Duodenal mucosa (tissue), 2 donors: ENCODE measurements around the gene TSPOAP1.

Experiments used
- H3K27ac ChIP-seq: one replicate; pipeline ENCODE4 v1.7.0; 2013; ENCODE audit warnings: low read depth, low read length
- H3K27me3 ChIP-seq, 2 donors: one replicate each; pipeline ENCODE4 v1.7.0; 2013; ENCODE audit warnings: low read length in 2 of 2, control low read depth in 1 of 2; ENCODE audit not compliant: insufficient read depth in 2 of 2, control insufficient read depth in 1 of 2
- H3K36me3 ChIP-seq, 2 donors: one replicate each; pipeline ENCODE4 v1.7.0; 2013; ENCODE audit warnings: low read length in 2 of 2, control low read depth in 1 of 2; ENCODE audit not compliant: insufficient read depth in 2 of 2, control insufficient read depth in 1 of 2
- H3K4me1 ChIP-seq, 2 donors: one replicate each; pipeline ENCODE4 v1.7.0; 2013; ENCODE audit warnings: low read length in 2 of 2, control low read depth in 1 of 2; ENCODE audit not compliant: insufficient read depth in 2 of 2, control insufficient read depth in 1 of 2
- H3K4me3 ChIP-seq, 2 donors: one replicate each; pipeline ENCODE4 v1.7.0; 2013; ENCODE audit warnings: low read length in 2 of 2, low read depth in 1 of 2
- H3K9ac ChIP-seq, 2 donors: one replicate each; pipeline ENCODE4 v1.7.0; 2013; ENCODE audit warnings: low read length in 2 of 2, low read depth in 1 of 2
- H3K9me3 ChIP-seq, 2 donors: one replicate each; pipeline ENCODE4 v1.7.0; 2013; ENCODE audit warnings: low read length in 2 of 2, control low read depth in 1 of 2; ENCODE audit not compliant: control insufficient read depth in 1 of 2

The TSPOAP1 gene

DNA sequence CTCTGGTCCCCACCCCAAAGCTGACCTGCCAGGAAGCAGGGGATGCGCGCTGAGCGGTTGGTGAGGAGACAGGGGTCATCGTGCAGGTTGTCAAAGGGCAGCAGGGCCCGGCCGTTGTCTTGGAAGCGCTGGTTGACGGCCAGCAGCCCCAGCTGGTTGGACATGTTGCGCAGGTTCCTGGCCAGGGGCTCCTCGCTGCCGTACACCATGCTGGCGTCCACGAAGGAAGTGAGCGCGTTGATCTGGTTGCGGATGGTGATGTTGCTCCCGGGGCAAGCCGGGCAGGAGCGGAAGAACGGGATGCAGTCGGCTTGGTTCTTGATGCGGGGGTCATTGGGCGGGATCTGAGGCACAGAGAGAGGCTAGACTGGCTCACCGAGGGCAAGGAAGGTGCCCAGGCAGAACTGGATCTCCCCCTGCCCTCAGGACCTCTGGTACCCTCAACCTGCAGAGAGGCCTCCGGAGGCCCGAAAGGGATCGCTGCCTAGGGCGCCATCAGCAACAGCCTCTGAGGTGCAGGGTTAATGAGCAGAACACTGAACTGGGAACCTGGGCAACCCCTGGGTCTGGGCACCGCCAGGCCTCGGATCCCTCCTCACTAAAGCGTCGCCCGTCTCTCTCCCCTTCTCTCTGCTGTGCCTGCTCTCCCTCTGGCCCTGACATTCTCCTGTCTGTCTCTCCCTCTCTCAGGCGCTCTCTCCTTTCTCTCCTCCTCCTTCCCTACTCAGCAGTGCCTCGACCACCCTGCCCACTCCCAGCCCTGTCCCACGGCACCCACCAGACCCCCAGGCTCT, 50.6 kb downstream of the TSPOAP1 start:
- Histone ChIP-seq H3K36me3 (no peaks in the 10 kb centered on the region), H3K9ac (no peak overlapping the region), H3K27ac (no peak overlapping the region), H3K9me3 (no peaks in the 10 kb centered on the region), H3K27me3 (peaks cover 22 to 27% of the 10 kb centered on the region in 2 donors), H3K4me3 (no peak overlapping the region), H3K4me1 (peaks cover 0 to 5% of the 10 kb centered on the region in 2 donors)

DNA sequence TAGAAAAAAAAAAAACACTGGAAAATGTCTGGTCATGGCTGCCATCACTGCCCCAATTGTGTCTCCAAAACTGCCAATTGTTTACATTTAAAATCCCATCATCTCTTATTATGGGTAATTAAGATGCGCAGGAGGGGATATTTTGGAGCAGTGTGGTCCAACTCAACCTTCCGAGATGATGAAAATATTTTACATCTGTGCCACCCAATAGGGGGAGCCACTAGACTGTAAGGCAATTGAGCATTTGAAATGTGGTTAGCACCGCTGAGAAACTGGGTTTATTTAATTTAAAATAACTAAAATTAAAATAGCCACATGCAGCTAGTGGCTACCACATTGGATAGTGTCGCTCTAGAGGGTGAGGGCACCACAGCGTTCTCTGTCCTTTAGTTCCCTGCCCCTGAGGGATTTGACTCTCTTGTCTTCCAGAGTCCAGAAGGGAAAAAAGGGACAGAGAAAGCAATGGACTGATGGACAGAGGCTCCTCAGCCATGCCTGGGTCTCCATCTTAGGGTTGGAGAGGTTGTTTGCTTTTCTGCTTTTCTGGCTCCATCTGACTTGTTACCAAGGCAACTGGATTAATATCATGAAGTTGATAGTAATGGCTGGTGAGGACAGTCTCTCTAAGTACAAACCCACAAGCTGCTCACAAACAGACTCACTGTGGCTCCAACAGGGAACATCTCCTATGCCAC, 51.3 kb downstream of the TSPOAP1 start:
- H3K9ac ChIP-seq, result no peak overlapping the region
- H3K27ac ChIP-seq, result no peak overlapping the region
- H3K9me3 ChIP-seq, result no peaks in the 10 kb centered on the region
- H3K4me1 ChIP-seq, result peaks cover 0 to 5% of the 10 kb centered on the region in 2 donors
- H3K4me3 ChIP-seq, result no peak overlapping the region
- no peaks in the 10 kb centered on the region for H3K36me3 ChIP-seq
- H3K27me3 ChIP-seq, result peaks cover 22 to 27% of the 10 kb centered on the region in 2 donors

DNA sequence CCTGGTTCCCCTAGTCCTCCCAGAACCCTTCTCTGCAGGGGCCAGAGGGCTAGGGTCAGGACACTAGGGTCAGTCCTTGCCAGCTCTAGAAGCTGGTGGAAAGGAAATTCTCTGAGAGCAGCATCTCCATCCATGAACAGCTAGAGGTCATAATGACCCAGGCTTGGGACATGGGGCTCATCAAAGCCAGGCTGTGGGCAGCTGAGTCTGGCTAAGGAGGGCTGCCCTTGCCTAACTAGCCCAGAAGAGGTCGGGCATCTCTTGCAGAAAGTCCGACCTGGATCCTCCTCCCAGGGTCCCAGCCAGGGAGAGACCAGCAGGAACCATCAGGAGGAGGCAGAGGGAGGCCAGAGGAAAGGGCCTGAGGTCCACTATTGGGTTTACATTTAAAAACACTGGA, 52.2 kb downstream of the TSPOAP1 start:
- Histone ChIP-seq H3K36me3 (no peaks in the 10 kb centered on the region), H3K27me3 (peaks cover 22 to 27% of the 10 kb centered on the region in 2 donors), H3K9ac (no peak overlapping the region), H3K9me3 (no peaks in the 10 kb centered on the region), H3K4me3 (no peak overlapping the region), H3K27ac (no peak overlapping the region), H3K4me1 (peaks cover 0 to 5% of the 10 kb centered on the region in 2 donors)

DNA sequence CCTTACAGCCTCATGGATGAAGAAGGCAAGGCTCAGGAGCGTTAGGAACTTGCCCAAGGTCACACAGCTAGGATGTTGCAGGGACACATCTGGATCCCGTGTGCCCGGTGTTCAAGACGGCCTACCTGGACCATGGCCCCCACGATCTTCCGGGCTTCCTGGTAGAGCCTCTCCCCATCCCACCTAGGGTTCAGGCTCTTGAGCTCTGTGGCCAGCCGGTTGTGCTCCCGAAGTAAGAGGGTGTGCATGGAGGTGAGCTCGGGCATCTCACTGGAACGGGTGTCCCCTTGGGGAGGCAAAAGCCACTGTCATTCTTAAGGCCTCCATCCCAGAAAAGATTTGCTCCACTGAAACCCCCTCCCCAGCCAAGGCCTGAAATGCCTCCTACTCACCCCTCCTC, 53.2 kb downstream of the TSPOAP1 start:
- no peak overlapping the region for H3K9ac ChIP-seq
- H3K4me3 ChIP-seq, result no peak overlapping the region
- H3K27me3 ChIP-seq, result peaks cover 17 to 24% of the 10 kb centered on the region in 2 donors
- no peaks in the 10 kb centered on the region for H3K36me3 ChIP-seq
- H3K9me3 ChIP-seq, result no peaks in the 10 kb centered on the region
- peaks cover 0 to 5% of the 10 kb centered on the region in 2 donors for H3K4me1 ChIP-seq
- H3K27ac ChIP-seq, result no peak overlapping the region

GRCh38 chr17:58273453-58274104, 55.0 kb downstream of the TSPOAP1 start:
- Histone ChIP-seq H3K4me1 (no peaks in the 10 kb centered on the region), H3K36me3 (no peaks in the 10 kb centered on the region), H3K9ac (no peak overlapping the region), H3K9me3 (no peaks in the 10 kb centered on the region), H3K4me3 (no peak overlapping the region), H3K27ac (no peak overlapping the region), H3K27me3 (peaks cover 4 to 11% of the 10 kb centered on the region in 2 donors)

GRCh38 chr17:58272367-58273280, 56.0 kb downstream of the TSPOAP1 start:
- Histone ChIP-seq H3K27me3 (peaks cover 0 to 6% of the 10 kb centered on the region in 2 donors), H3K9ac (no peak overlapping the region), H3K36me3 (no peaks in the 10 kb centered on the region), H3K4me3 (no peak overlapping the region), H3K27ac (no peak overlapping the region), H3K9me3 (no peaks in the 10 kb centered on the region), H3K4me1 (no peaks in the 10 kb centered on the region)

DNA sequence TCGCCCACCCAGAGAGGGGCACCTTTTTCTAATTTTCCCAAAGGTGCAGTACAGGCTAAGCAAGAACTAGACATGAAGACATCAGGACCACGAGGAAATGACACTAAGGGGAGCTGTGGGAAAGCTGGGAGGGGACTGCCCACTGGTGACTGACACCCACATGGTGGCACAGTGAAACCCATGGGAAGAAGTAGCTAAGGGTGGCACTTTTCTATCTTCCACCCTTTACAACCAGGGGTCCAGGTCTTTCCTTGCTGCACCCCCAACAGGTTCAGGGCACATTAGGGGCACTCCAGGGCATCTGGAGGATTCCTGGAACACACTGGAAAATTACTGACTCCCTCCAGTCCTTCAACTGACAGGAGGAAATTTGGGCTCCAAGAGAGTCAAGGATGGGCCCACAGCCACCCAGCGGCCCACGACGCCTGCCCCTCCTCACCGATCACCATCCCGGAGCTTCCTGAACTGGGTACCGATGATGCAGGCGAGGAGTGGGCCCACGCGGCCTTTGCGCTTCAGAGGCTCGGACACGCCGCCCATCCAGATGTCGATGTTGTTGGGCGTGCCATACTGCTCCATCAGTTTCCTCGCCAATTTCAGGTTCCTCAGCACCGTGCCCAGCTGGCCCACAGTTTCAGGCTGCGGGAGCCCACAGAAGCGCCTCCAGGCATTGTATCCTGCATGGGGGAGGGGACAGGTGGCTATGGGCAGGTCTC, 57.2 kb downstream of the TSPOAP1 start:
- Histone ChIP-seq H3K9ac (no peak overlapping the region), H3K27me3 (peaks cover 0 to 4% of the 10 kb centered on the region in 2 donors), H3K36me3 (no peaks in the 10 kb centered on the region), H3K9me3 (no peaks in the 10 kb centered on the region), H3K27ac (no peak overlapping the region), H3K4me1 (no peaks in the 10 kb centered on the region), H3K4me3 (no peak overlapping the region)

DNA sequence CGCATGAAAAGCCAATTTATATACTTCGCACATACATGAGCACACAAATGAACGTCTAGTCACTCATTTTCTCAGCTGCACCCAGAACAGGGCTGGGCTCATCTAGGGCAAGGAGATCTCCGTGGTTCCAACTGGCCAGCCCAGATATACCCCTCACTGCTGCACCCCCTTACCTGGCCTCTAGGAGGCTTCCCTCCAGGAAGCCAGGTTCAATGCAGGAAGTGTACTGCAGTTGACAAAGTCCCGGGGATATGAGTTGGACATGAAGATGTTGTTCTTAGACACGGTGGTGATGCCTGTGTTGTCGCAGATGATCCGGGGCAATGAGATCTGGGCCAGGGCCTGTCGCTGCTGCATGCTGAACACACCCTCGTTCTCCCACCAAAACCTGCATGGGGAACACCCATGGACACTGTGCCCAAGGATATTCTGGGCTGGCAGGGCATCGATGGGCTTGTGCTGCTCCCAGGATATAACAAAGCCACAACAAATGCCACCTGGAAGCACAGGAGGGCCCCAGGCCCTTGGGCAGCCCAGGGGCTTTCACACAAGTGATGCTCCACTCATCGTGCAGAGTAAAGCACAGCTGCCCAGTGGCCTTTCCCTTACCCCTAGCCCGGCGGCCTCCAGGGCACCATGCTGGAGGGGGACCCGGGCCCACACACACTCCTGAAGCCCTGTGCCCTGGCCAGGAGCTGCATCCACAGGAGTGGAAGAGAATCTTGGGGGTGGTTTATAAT, 57.9 kb downstream of the TSPOAP1 start:
- Histone ChIP-seq H3K9ac (no peak overlapping the region), H3K9me3 (no peaks in the 10 kb centered on the region), H3K27ac (no peak overlapping the region), H3K36me3 (no peaks in the 10 kb centered on the region), H3K27me3 (peaks cover 0 to 5% of the 10 kb centered on the region in 2 donors), H3K4me1 (no peaks in the 10 kb centered on the region), H3K4me3 (no peak overlapping the region)
